ENCODE results near the gene MRPL58. TPM values are rescaled to one million over a fixed set of nuclear protein-coding genes. Genes with fewer than 3 reads are reported as not detected.

The MRPL58 gene
- total and polyA plus RNA-seq, 12 donors, result 43.7 to 72.3 (median 52.1) TPM

DNA sequence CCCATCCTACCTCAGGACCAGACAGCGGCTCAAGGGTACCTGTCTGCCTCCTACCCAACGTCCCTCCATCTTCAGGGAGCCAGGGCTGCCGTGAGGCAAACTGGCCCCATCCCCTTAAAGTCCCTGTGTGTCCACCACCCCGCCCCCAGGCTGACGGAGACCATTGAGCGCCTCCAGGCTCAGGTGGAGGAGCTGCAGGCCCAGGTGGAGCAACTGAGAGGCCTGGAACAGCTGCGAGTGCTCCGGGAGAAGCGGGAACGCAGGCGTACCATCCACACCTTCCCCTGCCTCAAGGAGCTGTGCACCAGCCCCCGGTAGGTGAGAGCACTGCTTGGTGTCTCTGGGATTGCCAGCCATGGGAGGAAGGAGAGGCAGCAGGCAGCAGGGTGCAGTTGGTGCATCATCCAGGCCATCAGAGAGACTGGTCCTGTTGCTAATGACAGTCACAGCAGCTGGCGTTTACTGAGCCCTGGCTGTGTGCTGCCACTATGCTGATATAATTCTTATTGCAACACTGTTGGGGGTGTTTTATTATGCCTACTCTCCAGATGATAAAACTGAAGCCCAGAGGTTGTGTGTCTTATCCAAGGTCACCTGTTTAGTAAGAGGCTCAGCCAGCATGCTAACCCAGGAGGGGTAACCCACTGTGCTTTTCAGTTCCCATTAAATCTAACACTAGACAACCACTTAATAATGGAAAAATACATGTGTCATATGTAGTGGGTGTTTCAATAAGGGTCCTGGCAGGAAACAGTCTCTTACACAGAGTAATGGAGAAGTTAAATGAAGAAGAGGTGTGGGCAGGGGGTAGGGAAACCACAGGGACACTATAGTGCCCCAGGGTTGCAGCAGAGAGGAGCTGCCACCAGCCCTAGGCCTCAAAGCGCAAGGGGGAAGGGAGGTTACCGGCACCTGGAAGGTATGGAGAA, 10.3 kb upstream of the MRPL58 start:
- no peak for ATAC-seq
- intact Hi-C loops (cut with DNase I), result no loop called here
- H3K27ac ChIP-seq, result no peak overlapping the region
- peaks cover 0 to 77% (median 46%) of the 10 kb centered on the region in 9 donors for H3K36me3 ChIP-seq
- H3K4me1 ChIP-seq, result peaks cover 0 to 24% (median 11%) of the 10 kb centered on the region in 9 donors
- H3K27me3 ChIP-seq, result no peaks in the 10 kb centered on the region
- no peak overlapping the region for H3K4me3 ChIP-seq
- H3K9me3 ChIP-seq, result no peaks in the 10 kb centered on the region
- TF ChIP-seq, protein P1, sequence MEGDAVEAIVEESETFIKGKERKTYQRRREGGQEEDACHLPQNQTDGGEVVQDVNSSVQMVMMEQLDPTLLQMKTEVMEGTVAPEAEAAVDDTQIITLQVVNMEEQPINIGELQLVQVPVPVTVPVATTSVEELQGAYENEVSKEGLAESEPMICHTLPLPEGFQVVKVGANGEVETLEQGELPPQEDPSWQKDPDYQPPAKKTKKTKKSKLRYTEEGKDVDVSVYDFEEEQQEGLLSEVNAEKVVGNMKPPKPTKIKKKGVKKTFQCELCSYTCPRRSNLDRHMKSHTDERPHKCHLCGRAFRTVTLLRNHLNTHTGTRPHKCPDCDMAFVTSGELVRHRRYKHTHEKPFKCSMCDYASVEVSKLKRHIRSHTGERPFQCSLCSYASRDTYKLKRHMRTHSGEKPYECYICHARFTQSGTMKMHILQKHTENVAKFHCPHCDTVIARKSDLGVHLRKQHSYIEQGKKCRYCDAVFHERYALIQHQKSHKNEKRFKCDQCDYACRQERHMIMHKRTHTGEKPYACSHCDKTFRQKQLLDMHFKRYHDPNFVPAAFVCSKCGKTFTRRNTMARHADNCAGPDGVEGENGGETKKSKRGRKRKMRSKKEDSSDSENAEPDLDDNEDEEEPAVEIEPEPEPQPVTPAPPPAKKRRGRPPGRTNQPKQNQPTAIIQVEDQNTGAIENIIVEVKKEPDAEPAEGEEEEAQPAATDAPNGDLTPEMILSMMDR (IDR thresholded peaks at IDR 0.05), result no peak
- no peak for DNase-seq
- WGBS, 2 donors, result 94 to 97% methylated on average over 15 of the region's 15 CpGs

DNA sequence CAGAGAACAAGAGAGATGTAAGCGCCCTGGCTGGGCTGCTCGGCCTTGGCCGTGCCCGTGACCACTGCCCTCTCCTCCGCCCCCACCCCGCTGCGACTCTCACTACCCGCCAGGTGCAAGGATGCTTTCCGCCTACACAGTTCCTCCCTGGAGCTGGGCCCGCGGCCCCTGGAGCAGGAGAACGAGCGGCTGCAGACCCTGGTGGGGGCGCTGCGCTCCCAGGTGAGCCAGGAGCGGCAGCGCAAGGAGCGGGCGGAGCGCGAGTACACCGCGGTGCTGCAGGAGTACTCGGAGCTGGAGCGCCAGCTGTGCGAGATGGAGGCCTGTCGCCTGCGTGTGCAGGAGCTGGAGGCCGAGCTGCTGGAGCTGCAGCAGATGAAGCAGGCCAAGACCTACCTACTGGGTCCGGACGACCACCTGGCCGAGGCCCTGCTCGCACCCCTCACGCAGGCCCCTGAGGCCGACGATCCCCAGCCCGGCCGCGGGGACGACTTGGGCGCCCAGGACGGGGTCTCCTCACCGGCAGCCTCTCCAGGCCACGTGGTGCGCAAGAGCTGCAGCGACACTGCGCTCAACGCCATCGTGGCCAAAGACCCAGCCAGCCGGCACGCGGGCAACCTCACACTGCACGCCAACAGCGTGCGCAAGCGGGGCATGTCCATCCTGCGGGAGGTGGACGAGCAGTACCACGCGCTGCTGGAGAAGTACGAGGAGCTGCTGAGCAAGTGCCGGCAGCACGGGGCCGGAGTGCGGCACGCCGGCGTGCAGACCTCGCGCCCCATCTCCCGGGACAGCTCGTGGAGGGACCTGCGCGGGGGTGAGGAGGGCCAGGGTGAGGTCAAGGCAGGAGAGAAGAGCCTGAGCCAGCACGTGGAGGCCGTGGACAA, 9.2 kb upstream of the MRPL58 start:
- Histone ChIP-seq H3K27me3 (no peaks in the 10 kb centered on the region), H3K36me3 (peaks cover 0 to 73% (median 46%) of the 10 kb centered on the region in 9 donors), H3K4me3 (no peak overlapping the region), H3K27ac (no peak overlapping the region), H3K9me3 (no peaks in the 10 kb centered on the region), H3K4me1 (peaks cover 0 to 20% (median 10%) of the 10 kb centered on the region in 9 donors)
- ATAC-seq, result no peak
- 88 to 90% methylated on average over 76 of the region's 76 CpGs for WGBS, 2 donors
- intact Hi-C loops (cut with DNase I), result no loop called here
- DNase-seq, result no peak
- TF ChIP-seq, protein P1 (IDR thresholded peaks at IDR 0.05), result no peak

DNA sequence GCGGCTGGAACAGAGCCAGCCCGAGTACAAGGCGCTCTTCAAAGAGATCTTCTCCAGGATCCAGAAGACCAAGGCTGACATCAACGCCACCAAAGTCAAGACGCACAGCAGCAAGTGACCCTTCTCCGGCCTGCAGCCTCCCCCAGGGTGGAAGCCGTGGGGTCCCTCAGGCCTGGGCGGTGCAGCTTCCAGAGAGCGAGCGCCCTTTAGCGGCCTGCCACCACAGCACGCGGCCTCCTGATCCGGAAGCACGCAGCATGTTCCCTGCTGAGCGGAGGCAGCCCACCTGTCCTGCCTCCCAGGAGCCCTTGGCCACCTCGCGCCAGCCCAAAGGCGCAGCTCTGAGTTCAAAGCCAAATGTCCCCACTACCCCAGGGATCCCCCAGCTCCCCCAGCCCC, 8.5 kb upstream of the MRPL58 start:
- TF ChIP-seq, protein P1 (IDR thresholded peaks at IDR 0.05), result no peak
- H3K36me3 ChIP-seq, result peaks cover 0 to 73% (median 46%) of the 10 kb centered on the region in 9 donors
- 95% methylated on average over 19 of the region's 19 CpGs for WGBS, 2 donors

DNA sequence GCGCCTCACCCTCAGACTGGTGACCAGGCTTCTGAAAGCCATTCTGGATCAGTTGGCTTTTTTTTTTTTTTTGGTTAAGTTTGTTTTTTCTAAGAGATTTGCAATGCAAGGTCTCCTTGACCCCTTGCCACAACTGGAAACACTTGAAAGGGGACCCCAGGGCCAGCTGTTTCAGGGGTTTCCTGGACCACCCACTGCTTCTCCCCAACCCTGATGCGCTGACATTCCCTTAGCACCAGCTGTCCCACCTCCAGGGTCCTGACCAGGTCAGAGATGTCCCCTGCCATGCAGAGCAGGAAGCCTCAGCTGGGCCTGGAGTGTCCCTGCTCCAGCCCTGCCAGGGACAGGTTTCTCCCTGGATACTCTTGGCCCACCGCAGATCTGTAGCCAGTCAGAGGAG, 8.1 kb upstream of the MRPL58 start:
- Histone ChIP-seq H3K36me3 (peaks cover 0 to 71% (median 46%) of the 10 kb centered on the region in 9 donors), H3K9me3 (no peaks in the 10 kb centered on the region), H3K27me3 (no peaks in the 10 kb centered on the region), H3K4me1 (peaks cover 0 to 9% (median 4%) of the 10 kb centered on the region in 9 donors), H3K4me3 (no peak overlapping the region), H3K27ac (no peak overlapping the region)
- no peak for ATAC-seq
- intact Hi-C loops (cut with DNase I), result no loop called here
- TF ChIP-seq, protein P1 (IDR thresholded peaks at IDR 0.05), result no peak
- 98 to 100% methylated on average over 3 of the region's 3 CpGs for WGBS, 2 donors
- DNase-seq, result no peak

More for the DNA sequence above, 8.5 kb upstream of the MRPL58 start:
- no peaks in the 10 kb centered on the region for H3K9me3 ChIP-seq
- intact Hi-C loops (cut with DNase I), result no loop called here
- ATAC-seq, result no peak
- no peak overlapping the region for H3K27ac ChIP-seq
- DNase-seq, result no peak
- no peaks in the 10 kb centered on the region for H3K27me3 ChIP-seq
- H3K4me3 ChIP-seq, result no peak overlapping the region
- H3K4me1 ChIP-seq, result peaks cover 0 to 13% (median 6%) of the 10 kb centered on the region in 9 donors
